HK-2 (cell line): ENCODE data around the gene KRT75.

Experiments
- DNase-seq: peaks from one replicate; pipeline ENCODE4 v3.0.0-alpha.2; 2018; ENCODE audit not compliant: unreplicated experiment

The KRT75 gene

DNA sequence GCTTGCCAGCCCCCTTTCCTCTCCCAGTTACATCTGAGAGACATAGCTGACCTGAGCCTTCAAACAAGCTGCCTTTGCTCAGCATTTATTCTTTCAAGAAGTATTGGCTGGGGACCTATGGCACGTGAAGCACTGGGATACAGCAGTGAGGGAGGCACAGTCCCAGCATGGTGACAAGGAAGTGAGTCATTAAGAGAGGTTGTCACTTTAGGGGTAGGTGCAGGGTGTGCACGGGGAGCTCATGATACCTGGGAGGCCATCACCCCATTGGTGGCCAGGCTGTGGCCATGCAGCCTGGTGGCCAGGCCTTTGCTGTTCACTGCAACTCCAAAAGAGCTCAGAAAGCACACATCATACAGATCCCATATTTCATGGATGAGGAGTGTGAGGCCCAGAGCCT is 5.7 kb upstream of the KRT75 start:
- DNase-seq = no peak

DNA sequence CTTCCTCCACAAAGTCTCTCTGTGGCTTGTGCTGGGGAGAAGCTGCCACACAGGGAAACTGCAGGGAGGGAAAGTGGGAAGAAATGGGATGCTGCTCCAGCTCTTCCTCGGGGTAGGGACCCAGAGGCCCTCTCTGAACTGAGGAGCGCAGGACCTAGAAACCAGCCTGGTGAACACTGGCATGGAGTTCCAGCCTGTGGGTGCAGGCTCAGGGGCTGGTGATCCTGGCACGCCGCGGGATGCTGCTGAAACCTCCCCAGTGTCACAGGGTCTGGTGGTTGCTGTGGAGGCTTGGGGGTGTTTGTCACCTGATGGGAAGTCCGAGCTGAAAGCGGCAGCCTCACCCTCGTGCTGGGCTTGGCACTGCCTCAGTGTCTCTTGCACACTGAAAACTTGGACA is 5.2 kb upstream of the KRT75 start:
- no peak for DNase-seq

DNA sequence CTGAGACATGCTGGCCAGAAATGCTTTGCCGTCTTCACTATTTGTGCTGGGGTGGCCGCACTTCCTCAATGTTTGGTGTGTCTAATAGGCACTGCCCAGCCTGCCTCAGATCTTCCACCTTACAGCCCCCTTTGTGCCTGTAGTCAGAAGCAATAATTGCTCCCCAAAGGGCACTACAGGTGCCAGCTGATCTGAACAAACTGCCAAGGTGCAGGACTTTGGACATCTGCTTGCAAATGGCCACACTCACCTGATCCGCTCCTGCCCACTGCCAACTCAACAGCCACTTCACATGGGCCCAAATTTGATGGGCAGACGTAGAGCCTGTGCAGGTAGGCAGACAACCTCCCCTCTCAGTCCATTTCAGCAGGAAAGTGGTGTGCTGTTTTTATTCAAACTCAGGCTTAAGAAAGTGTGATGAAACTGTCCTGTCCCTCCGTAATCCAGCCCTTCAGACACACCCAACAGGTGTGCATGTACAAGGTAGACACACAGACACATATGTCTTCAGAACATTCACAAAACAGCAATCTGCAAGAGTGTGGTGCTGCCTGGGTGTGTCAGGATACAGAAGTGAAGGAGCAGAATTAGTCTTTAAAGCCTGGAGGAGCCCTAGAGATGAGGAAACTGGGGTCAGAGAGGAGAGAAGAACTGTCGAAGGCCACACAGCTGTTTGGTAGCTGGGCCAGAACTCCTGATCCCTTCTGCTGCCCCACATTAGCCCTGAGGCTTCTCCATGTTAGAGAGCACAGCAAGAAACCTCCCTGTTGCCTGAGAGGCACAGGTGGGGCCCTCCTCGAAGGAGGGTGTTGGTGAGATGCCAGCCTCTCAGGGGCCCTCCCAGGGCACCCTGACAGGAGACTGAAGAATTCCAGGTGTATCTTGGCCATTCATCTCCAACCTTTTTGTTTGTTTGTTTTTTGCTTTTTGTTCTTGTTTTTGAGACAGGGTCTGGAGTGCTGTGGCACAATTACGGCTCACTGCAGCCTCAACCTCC is 4.4 kb upstream of the KRT75 start:
- DNase-seq = no peak

DNA sequence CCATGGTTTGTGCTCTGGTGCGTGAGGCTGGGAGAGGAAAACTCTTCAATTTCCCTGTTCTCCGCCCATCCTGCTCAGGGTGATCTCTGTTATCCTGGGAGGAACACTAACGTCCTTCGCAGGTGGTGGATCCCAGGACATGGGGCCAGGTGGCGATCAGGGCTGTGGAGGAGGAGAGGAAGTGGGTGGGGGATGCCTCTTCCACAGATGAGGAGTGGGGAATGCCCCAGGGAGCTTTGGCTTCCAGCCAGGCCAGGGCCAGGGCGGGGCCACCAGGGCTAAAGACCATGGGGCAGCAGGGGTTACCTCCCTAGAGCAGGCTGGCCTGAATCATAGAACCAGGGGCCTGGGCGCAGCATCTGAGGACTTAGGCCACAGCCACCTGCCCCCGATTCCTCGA is 3.3 kb upstream of the KRT75 start:
- no peak for DNase-seq

DNA sequence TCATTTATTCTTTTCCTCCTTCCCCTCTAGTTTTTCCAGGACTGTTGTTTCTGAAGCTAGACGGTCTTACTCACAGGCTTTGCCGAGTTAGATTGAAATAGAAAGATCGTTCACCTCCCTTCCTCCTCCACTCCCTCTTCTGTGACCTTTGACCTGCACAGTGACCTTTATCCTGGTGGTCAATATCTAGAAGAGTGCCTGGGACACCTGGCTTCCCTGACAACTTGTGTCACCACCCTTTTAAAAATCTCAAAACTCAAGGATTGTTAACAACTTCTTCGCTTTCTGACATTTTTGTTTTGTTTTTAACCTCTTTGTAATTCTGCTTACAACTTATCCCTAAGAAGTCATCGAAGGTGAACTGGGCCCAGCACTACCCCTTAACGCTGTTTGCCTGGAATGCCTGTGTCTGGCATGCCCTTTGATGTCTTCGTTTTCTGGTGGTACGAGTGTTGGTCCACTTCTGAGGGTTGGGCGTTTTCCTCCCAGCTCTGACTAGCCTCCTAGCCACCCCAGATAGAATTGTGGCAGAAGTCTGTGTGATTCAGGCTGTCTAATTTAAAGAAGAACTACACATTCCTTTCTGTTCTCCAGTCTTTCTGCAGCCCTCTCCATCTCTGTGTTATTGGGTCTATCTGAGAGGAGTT is 2.8 kb upstream of the KRT75 start:
- DNase-seq = no peak

DNA sequence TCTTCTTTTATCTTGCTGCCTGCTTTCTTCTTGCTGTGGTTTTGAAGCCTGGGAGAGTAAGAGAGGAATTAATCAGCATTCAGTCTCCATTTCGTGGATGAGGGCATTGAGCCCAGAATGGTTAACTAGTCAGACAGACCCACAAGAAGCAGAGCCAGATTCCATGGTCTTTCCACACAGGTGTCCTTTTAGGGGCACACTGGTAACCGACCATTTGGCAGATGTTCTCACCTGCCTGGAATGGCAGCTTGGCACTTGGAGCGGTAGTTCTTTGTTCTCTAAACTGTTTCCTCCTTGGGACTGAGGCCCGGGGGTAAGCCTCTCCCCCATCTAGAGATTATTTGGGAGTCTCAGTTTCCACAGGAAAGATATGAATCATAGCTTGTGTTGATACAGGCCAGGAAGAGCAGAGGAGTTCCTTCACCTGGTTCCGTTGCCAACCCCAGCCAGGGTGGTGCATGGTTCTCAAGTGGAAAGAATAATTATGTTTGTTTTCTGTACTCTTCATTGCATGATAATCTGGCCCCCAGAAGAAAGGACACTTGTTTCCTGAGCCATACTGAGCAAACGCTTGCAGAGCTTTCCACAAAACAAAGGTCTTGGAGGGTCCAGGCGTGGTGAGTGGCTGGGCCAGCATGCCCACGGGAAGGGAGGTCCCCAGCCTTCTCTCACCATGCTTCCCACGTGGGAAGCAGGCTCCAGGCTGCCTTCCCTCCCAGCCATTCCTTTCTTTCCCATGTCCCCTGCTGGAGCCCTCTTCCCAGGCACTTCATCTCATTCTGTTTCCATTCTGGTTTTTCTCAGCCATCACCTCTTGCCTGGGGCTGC is 2.0 kb upstream of the KRT75 start:
- no peak for DNase-seq

DNA sequence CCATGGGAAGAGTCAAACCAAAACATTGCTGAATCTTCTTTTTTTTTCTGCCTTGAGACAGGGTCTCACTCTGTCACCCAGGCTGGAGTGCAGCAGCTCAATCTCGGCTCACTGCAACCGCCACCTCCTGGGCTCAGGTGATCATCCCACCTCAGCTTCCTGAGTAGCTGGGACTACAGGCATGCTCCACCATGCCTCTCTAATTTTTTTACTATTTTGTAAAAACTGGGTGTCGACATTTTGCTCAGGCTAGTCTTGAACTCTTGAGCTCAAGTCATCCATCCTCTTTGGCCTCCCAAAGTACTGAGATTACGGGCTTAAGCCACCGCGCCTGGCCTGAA is 1.5 kb upstream of the KRT75 start:
- no peak for DNase-seq

DNA sequence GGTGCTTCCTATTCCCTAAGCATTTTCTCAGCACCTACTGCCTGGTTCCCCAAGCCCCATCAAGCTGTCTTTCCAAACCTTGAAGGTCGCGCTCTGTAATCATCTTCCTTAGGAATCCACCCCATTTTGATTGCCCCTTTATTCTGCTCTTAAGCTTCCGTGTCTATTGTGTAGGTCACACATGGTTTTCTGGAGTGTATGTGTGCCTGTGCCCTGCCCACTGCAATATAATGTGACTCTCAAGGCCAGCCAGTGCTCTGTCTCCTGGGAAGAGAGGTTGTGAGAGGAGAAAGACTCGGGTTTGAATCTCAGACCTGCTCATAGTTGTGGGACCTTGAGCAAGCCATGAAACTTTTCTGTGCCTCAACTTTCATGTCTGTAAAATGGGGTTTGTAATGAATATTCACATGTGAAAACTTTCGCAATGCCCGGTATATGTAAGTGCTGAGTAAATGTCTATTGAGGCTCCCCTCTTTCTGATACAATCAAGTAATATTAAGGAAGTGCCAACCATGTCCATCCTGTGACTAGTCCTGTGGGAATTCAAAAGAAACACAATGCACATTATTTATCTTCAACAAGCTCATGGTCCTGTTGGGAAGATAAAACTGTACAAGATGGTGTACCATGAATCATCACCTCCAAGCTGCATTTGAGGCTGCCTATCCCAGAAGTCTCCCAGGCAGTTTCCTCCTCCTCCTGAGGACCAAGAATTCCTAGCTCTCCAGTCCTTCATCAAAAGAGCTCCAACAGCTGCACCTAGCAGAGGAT is 774 bp upstream of the KRT75 start:
- no peak for DNase-seq

DNA sequence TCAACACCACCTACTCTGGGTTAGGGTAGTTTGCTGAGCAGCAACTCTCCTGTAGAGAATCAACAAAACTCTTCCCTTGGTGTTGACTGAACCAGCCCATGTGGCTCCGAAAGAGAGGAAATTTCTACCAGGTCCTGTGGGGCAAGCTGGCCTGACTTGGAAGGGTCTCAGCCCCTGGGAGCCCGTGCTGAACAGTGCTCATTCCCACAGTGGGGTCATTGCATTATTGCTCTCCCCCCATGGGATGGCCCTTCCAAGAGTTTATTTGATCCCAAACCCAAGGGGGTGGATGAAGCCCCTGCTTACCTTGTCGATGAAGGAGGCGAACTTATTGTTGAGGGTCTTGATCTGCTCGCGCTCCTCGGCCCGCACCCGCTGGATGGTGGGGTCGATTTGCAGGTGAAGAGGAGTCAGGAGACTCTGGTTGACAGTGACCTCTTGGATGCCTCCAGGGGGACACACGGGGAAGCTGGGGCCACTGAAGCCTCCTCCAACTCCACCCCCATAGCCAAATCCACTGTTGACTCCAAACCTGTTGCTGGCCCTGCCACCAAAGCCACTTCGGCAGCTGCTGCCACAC is 580 bp downstream of the KRT75 start:
- DNase-seq = no peak

DNA sequence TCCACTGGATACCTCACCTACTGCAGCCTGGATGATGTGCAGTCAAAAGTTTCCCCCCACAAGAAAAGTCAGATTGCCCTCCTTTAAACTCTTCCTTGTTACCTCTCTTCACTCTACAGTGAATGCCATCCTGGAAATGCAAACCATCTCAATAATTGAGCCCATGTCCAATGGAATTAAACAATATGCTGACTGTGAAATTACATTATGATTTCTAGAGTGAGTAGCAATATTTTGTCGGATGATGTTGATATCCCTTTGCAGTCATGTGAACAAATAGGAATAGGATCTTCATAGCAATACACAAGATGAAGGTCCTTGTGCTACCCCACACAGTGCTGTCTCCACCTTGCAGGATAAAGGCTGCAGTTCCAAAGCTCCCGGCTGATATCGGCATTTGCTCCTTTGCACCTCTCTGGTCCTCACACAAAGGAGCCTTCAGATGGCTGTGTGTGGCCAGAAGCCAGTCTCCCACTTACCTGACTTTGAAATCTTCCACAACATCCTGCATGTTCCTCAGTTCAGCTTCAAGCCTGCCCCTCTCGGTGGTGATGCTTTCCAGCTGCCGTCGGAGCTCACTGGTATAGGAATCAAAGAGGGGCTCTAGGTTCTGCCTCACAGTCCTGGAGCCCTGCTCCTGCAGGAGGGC is 1.5 kb downstream of the KRT75 start:
- no peak for DNase-seq

DNA sequence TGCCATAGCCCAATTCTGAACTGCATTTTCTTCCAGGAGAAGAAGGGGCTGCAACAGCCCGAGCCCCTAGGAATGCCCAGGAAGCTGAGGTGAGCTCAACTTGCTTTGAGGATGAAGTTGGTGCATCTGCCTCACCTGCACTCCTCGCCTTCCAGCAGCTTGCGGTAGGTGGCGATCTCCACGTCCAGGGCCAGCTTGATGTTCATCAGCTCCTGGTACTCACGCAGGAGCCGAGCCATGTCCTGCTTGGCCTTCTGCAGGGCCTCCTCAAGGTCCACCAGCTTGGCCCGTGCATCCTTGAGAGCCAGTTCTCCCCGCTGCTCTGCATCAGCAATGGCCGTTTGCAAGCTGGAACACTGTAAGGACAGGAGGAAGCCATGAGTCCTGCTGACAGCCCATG is 6.0 kb downstream of the KRT75 start:
- DNase-seq = no peak

DNA sequence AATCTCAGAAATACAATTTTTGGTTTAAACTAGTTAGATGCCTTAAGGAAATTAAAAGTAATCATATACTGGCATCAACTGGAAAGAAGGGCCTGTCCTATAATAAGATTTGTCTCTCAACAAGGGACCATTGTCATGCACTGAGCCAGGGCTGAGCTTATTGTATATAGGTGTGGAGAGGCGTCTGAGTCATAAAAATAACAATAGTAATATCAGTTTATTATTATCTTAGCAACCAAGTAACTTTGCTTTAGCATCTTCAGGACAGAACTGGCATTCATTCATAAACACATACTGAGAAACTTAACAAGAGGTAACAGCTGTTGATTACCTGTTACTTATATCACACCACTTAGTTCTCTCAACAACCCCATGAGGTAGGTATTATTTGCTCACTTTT is 7.1 kb downstream of the KRT75 start:
- no peak for DNase-seq

DNA sequence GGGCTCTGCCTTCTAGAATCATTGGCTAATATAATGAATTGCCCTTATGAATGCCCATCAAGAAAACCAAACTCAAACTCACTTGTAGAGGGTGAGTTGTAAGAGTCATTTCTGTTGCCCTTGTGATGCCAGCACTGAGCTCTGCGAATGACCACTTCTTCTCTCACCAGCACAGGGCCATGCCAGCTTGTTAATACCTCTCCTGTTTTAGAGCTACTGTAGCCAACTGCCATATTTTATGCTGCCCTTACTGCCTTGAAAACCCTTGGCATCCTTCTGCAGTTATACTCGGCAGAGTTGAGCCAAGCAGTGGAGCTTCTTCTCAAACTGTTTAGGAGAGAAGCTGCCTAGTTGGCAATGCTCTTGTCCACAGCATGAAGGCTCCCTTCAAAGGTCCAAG is 8.1 kb downstream of the KRT75 start:
- no peak for DNase-seq

DNA sequence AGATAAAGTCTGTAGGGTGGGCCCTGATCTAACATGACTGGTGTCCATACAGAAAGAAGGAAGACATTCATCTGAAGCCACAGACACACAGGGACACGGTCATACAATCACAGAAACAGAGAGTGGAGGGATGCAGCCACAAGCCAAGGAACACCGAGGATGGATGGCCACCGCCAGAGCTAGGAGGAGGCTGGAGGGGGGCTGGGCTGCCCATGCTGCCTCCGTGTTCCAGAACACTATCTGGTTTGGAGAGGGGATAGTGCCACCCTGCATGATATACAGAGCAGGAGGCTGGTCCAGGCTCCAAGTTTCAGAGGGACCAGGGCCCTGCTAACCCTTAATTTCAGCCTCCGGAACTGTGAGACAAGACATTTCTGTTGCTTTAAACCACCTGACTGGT is 8.7 kb downstream of the KRT75 start:
- no peak for DNase-seq

DNA sequence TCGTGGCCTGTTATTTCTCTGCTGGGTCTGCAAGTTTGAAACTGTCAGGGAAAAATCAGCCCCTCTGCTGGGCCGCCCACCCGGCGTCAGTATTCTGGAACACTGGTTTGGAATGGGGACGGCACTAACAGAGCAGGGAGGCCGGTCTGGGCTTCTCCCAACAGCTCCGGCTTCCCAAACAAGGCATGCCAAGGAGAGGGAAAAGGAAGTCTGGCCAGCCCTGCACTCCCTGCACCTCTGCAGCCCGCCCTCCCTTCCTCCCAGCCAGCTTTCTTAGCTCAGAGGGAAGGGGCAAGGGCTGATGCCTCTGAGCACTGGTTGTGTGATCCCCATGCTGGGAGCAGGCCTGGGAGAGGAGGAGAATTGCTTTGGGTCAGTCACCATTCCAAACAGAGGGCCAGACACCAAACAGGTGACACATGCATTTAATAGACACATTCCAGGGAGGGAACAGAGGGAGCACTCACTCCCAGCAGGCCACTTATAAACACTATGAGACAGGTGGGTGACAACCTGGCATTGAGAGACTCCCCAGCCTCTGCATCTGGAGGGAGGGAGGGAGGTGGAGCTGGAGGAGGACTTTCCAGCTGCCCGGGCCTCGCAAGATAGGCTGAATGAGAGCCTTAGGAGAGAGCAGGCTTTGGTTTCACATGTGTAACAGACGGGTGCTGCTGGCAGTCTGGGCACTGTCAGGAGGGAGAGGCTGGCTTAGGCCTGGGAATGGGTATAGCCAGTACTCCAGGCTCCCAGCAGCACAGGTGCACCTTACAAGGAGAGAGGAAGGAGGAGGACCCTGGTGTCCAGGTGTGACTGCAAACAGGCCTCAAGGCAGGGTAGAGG is 10.3 kb downstream of the KRT75 start:
- DNase-seq = no peak

DNA sequence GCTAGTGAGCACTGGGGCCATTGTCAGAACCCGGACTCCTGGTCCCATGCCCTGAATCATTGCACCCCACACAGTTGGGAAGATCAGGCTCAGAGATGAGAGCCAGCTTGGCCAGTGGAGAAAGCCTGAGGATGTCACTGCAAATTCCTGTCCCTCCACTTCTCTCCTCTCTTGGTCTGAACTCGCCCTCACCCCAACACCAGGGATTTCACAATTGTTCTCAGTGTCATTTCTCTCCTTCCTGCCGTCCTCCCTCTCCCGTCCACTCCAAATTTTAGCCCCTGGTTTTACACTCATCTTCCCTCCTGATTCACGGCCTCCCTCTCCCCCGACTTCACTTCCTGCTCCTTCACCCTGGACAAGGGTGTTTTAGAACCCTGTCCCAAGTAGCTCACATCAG is 11.1 kb downstream of the KRT75 start:
- no peak for DNase-seq

DNA sequence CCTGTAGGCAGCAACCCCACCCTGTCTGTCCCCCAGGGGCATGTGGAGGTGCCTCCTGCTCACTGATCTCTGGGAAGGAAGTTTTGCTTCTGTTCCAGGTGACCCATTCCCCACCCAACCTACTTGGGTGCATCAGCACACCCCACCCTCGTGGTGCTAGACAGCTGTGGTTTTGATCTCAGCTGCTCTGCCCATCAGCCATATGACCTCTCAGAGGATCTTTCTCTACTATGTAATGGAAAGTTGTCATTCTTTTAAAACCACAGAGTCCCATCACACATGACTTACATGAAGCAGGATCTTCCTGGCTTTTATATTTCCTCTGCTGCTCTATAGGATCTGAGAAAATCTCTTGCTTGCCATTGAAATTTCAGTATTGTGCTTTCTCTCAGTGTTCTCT is 14.5 kb downstream of the KRT75 start:
- no peak for DNase-seq

DNA sequence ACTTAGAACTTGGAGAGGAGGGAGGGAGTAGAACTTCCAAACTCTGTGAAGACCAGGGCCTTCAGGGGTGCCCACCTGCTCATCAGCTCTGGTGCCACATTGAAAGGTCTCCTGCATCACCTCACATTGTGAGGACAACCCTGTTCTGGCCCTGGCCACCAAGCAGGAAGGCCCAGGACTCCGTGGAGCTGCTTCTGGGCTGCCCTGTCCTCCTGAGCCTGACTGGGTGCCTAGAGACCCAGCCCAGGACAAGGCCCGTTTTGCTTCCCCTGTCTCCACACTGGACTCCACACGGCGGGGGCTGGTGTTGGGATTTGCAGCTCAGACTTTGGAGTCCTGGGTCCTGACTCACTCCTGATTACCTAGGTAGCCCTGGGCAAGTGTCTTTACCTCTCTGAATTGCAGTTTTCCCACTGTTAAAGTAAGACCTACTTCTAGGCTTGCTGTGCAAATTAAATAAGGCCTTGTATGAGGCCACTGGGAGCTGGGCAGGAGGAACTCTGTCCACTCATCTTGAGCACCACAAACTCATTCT is 15.5 kb downstream of the KRT75 start:
- DNase-seq = no peak

DNA sequence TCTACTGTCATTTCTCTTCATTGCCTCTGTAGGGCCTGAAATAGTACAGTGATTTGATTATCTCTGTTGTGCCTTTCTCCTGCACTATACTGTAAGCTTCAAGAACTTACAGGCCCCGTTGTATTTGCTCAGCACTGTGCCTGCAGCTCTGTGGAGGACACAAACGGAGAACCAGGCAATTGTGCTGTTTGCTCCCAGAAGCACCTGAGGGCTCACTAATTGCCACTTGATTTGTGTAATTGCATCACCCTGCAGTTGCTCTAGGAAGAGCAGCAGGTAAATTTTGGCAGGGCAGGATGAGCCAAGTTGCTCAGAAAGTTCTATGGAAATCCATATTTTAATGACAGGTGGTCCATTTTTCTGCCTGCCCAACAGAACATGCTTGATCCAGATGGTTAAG is 16.4 kb downstream of the KRT75 start:
- DNase-seq = no peak

DNA sequence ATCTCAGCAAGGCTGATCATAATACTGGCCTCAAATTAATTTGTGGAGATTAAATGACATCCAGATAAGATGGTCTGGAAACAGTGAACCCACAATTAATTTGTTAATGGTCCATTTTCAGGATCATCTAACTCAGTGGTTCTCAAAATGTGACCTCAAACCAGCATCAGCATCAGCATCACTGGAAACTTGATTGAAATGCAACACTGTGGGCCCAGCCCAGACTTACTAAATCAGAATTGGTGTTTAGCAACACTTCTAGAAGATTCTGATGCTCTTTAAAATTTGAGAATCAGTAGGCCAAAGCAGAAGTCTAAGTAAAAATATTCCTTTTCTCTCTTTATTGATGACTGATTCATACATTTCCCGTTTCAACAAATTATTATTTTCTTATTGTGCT is 17.4 kb downstream of the KRT75 start:
- DNase-seq = no peak
